ENCODE results near the gene SLC11A1.

- no peak for TF ChIP-seq CTCF (IDR thresholded peaks at IDR 0.05)
- no peak for TF ChIP-seq POLR2A (IDR thresholded peaks at IDR 0.05)
Measured at GRCh38 chr2:218427741-218428140, 45.7 kb downstream of the SLC11A1 start.

All from heart left ventricle (tissue), 13 donors.